Activated naive CD4-positive, alpha-beta T cell treated with anti-CD3 and anti-CD28 coated beads, Interleukin-2, amount 10 ng/mL, durations not matched to agents 7 days and 5 days (primary cell): Measurements from ENCODE around the gene GRB7.
A peak's percentile ranks its signal among the peaks of the same experiment; 100 is the strongest.
"Not testable (repeated sequence)": the region's sequence is repeated elsewhere in the genome, so short reads cannot be mapped to it uniquely, and the experiment has no call there.

Source experiments
- CTCF ChIA-PET: fragments of 350-600 bp; sonication (Branson Sonifier 250); formaldehyde crosslinking; loops from one replicate; lab custom pipeline; 2021; ENCODE audit warnings: antibody characterized with exemption; lab: Charles Lee
- DNase-seq: peaks from one replicate; pipeline ENCODE4 v3.0.0-alpha.2; 2020
- H3K27ac Mint-ChIP-seq: one replicate; pipeline ENCODE4 v1.8.0; 2021; ENCODE audit warnings: mild to moderate bottlenecking, moderate library complexity, mixed read lengths
- H3K27me3 Mint-ChIP-seq: one replicate; pipeline ENCODE4 v1.8.0; 2021; ENCODE audit warnings: mild to moderate bottlenecking, mixed read lengths
- H3K36me3 Mint-ChIP-seq: one replicate; pipeline ENCODE4 v1.8.0; 2021; ENCODE audit warnings: mixed read lengths
- H3K4me1 Mint-ChIP-seq: one replicate; pipeline ENCODE4 v1.8.0; 2021; ENCODE audit warnings: mixed read lengths
- H3K4me3 Mint-ChIP-seq: one replicate; pipeline ENCODE4 v1.8.0; 2021; ENCODE audit warnings: mild to moderate bottlenecking, moderate library complexity, mixed read lengths
- H3K9me3 Mint-ChIP-seq: one replicate; pipeline ENCODE4 v1.8.0; 2021; ENCODE audit warnings: mixed read lengths

Gene GRB7

DNA sequence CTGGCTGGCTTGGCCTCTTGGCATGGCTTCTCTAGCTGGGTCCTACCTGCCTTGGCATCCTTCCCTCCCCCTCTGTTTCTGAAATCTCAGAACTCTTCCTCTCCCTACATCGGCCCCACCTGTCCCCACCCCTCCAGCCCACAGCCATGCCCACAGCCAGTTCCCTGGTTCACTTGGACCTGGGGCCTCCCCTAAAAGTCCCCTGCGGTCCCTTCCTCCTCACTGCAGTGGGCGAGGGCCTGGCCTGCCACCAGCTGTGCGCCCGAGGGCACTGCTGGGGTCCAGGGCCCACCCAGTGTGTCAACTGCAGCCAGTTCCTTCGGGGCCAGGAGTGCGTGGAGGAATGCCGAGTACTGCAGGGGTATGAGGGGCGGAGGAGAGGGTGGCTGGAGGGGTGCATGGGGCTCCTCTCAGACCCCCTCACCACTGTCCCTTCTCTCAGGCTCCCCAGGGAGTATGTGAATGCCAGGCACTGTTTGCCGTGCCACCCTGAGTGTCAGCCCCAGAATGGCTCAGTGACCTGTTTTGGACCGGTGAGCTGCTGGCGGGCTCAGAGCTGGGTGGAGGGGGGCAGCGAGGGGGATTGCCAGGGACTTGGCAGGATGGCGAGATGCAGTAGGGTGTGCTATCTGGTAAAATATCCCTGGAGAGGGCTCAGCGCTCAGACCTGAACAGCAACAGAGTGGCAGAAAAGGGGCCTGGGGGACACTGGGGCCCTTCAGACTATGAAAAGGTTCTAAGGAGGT is 21.5 kb upstream of the GRB7 start:
- no peaks in the 10 kb centered on the region for H3K36me3 Mint-ChIP-seq
- peaks cover 40% of the 10 kb centered on the region for H3K27me3 Mint-ChIP-seq
- CTCF ChIA-PET = interaction anchor here (1.2 to 2.1 kb wide), 2 partner anchors 62 to 95 kb away, joined by 4 to 7 read pairs; no protein-coding TSS in a partner anchor
- DNase-seq = no peak
- no peaks in the 10 kb centered on the region for H3K9me3 Mint-ChIP-seq
- H3K4me3 Mint-ChIP-seq = no peak overlapping the region
- no peak overlapping the region for H3K27ac Mint-ChIP-seq
- no peaks in the 10 kb centered on the region for H3K4me1 Mint-ChIP-seq

DNA sequence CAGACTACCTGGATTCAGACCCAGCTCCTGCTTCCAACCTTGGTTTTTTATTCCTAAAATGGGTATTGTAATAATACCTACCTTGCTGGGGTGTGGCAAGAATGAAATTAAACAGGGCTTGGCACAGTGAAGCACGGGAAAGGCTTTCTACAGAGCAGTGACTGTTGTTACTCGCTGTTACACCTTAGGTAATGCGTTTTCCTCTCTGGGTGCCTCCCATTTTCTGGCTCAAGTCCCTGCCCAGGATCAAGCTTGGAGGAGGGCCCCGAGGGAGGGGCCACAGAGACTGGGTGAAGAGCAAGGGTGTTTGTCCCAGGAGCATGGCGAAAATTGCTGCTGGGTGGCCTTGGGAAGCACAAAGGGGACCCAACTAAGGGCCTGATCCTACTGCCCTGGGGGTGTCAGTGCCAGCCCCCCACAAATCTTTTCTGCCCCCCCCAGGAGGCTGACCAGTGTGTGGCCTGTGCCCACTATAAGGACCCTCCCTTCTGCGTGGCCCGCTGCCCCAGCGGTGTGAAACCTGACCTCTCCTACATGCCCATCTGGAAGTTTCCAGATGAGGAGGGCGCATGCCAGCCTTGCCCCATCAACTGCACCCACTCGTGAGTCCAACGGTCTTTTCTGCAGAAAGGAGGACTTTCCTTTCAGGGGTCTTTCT is 20.7 kb upstream of the GRB7 start:
- CTCF ChIA-PET = no interaction called here
- H3K9me3 Mint-ChIP-seq = no peaks in the 10 kb centered on the region
- peaks cover 40% of the 10 kb centered on the region for H3K27me3 Mint-ChIP-seq
- no peaks in the 10 kb centered on the region for H3K4me1 Mint-ChIP-seq
- no peak for DNase-seq
- no peak overlapping the region for H3K27ac Mint-ChIP-seq
- H3K36me3 Mint-ChIP-seq = no peaks in the 10 kb centered on the region
- no peak overlapping the region for H3K4me3 Mint-ChIP-seq

DNA sequence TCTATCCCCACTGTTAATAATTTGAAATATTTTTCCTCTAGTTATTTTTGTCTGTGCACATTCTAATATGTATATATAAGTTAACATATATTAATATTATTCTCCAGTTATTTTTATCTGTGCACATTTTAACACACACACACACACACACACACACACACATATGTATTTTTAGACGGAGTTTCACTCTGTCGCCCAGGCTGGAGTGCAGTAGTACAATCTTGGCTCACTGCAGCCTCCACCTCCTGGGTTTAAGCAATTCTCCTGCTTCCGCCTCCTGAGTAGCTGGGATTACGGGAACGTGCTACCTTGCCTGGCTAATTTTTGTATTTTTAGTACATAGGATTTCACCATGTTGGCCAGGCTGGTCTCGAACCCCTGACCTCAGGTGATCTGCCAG is 20.1 kb upstream of the GRB7 start:
- Mint-ChIP-seq H3K36me3 (no peaks in the 10 kb centered on the region), H3K9me3 (no peaks in the 10 kb centered on the region), H3K27me3 (peaks cover 40% of the 10 kb centered on the region), H3K4me1 (no peaks in the 10 kb centered on the region), H3K4me3 (no peak overlapping the region), H3K27ac (no peak overlapping the region)
- CTCF ChIA-PET = interaction anchor here (1.5 kb wide), 1 partner anchor 95 kb away, joined by 9 read pairs; no protein-coding TSS in a partner anchor
- DNase-seq = no peak

DNA sequence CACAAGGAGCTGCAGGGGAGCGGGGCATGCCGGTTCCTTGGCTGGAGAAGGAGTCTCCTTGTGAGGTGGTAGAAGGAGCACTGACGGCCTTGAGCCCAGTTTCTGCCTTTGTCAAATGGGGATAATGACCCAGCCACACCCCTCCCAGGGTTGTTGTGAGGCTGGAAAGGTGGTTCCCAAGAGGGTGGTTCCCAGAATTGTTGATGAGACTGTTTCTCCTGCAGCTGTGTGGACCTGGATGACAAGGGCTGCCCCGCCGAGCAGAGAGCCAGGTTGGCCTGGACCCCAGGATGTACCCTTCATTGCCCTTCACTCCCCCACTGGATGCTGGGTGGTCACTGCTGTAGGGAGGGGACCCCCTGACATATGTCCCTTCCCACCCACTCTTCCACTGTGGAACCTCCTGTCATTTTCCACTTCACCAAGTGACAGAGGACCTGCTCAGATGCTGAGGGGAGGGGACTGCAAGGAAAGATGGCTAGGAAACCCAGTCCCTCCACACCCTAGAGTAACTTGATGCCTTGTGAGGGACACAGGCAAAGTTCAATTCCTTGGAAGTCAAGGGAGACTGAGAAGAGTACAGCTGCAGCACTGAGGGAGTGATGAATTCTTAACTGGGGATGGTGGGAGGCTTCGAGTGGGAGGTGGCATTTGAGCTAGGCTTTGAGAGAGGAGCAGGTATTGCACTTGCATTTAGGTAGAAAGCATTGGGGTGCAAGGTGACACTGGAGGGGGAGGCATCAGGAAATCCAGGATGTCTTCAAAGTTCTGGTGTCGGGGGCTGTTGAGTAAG is 18.0 kb upstream of the GRB7 start:
- Mint-ChIP-seq H3K4me3 (no peak overlapping the region), H3K27me3 (peaks cover 40% of the 10 kb centered on the region), H3K4me1 (no peaks in the 10 kb centered on the region), H3K27ac (no peak overlapping the region), H3K36me3 (peaks cover under 1% of the 10 kb centered on the region), H3K9me3 (no peaks in the 10 kb centered on the region)
- no peak for DNase-seq
- CTCF ChIA-PET = interaction anchor here (1.0 to 1.9 kb wide), 2 partner anchors 31 to 74 kb away, joined by 3 to 6 read pairs; partner anchors contain the start of gene PGAP3

DNA sequence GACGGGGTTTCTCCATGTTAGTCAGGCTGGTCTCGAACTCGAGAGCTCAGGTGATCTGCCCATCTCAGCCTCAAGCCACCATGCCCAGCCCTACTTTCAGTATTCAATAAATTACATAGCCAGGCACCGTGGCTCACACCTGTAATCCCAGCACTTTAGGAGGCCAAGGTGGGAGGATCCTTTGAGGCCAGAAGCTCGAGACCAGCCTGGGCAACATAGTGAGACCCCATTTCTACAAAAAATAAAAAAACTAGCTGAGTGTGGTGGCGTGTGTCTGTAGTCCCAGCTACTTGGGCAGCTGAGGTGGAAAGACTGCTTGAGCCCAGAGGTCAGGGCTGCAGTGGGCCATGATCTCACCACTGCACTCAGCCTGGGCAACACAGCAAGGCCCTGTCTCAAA is 15.6 kb upstream of the GRB7 start:
- DNase-seq = no peak
- H3K9me3 Mint-ChIP-seq = no peaks in the 10 kb centered on the region
- H3K27ac Mint-ChIP-seq = no peak overlapping the region
- H3K4me3 Mint-ChIP-seq = no peak overlapping the region
- no peaks in the 10 kb centered on the region for H3K4me1 Mint-ChIP-seq
- H3K36me3 Mint-ChIP-seq = peaks cover 3% of the 10 kb centered on the region
- peaks cover 19% of the 10 kb centered on the region for H3K27me3 Mint-ChIP-seq
- CTCF ChIA-PET = interaction anchor here (1.4 kb wide), 1 partner anchor 53 kb away, joined by 3 read pairs; the partner anchor contains the start of gene PNMT

DNA sequence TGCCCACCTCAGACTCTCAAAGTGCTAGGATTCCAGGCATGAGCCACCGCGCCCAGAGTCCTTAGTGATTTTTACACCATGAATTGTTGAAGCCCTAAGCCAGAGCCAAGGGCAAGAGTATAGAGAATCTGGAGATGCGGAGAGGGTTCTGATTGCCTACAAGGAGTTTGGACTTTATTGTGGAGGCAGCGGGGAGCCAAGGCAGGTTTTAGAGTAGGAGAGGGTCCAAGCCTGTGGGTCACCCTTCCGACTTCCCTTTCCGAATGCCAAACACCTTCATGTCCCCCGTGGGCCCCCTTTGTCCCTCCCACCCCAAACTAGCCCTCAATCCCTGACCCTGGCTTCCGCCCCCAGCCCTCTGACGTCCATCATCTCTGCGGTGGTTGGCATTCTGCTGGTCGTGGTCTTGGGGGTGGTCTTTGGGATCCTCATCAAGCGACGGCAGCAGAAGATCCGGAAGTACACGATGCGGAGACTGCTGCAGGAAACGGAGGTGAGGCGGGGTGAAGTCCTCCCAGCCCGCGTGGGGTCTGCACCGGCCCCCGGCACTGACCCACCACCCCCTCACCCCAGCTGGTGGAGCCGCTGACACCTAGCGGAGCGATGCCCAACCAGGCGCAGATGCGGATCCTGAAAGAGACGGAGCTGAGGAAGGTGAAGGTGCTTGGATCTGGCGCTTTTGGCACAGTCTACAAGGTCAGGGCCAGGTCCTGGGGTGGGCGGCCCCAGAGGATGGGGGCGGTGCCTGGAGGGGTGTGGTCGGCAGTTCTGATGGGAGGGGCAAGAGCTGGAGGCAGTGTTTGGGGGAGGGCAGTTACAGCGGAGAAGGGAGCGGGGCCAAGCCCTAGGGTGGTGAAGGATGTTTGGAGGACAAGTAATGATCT is 14.5 kb upstream of the GRB7 start:
- no peak overlapping the region for H3K27ac Mint-ChIP-seq
- DNase-seq = peak; percentile 35
- H3K9me3 Mint-ChIP-seq = no peaks in the 10 kb centered on the region
- H3K4me3 Mint-ChIP-seq = no peak overlapping the region
- no peaks in the 10 kb centered on the region for H3K4me1 Mint-ChIP-seq
- peaks cover 4% of the 10 kb centered on the region for H3K36me3 Mint-ChIP-seq
- peaks cover 18% of the 10 kb centered on the region for H3K27me3 Mint-ChIP-seq
- CTCF ChIA-PET = interaction anchor here (0.6 to 1.4 kb wide), 2 partner anchors 27 to 54 kb away, joined by 3 read pairs; partner anchors contain the start of gene PNMT

DNA sequence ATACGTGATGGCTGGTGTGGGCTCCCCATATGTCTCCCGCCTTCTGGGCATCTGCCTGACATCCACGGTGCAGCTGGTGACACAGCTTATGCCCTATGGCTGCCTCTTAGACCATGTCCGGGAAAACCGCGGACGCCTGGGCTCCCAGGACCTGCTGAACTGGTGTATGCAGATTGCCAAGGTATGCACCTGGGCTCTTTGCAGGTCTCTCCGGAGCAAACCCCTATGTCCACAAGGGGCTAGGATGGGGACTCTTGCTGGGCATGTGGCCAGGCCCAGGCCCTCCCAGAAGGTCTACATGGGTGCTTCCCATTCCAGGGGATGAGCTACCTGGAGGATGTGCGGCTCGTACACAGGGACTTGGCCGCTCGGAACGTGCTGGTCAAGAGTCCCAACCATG is 13.0 kb upstream of the GRB7 start:
- DNase-seq = no peak
- no peak overlapping the region for H3K27ac Mint-ChIP-seq
- no peaks in the 10 kb centered on the region for H3K9me3 Mint-ChIP-seq
- H3K36me3 Mint-ChIP-seq = peaks cover 16% of the 10 kb centered on the region
- CTCF ChIA-PET = no interaction called here
- H3K27me3 Mint-ChIP-seq = peaks cover 9% of the 10 kb centered on the region
- no peak overlapping the region for H3K4me3 Mint-ChIP-seq
- H3K4me1 Mint-ChIP-seq = peaks cover 13% of the 10 kb centered on the region

DNA sequence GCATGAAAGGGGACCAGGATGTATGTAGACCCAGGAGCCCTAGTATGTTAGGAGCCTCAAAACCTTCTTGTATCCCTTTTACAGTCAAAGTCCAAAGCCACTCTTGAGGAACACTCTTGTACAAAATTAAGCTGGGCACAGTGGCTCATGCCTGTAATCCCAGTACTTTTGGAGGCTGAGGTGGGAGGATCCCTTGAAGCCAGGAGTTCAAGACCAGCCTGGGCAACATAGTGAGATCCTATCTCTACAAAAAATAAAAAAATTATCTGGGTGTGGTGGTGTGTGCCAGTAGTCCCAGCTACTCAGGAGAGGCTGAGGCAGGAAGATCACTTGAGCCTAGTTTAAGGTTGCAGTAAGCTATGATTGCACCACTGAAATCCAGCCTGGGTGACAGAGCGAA is 11.8 kb upstream of the GRB7 start:
- H3K27ac Mint-ChIP-seq, DNase-seq, H3K27me3 Mint-ChIP-seq, CTCF ChIA-PET, H3K9me3 Mint-ChIP-seq, H3K4me3 Mint-ChIP-seq: not testable (repeated sequence)
- Mint-ChIP-seq H3K4me1 (peaks cover 16% of the 10 kb centered on the region), H3K36me3 (peaks cover 16% of the 10 kb centered on the region)

DNA sequence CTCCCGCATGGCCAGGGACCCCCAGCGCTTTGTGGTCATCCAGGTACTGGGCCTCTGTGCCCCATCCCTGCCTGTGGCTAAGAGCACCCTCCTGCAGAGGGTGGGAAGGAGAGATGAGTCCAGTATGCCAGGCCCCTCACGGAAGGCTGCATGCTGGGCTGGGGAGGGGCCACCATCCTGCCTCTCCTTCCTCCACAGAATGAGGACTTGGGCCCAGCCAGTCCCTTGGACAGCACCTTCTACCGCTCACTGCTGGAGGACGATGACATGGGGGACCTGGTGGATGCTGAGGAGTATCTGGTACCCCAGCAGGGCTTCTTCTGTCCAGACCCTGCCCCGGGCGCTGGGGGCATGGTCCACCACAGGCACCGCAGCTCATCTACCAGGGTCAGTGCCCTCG is 11.1 kb upstream of the GRB7 start:
- peaks cover 16% of the 10 kb centered on the region for H3K36me3 Mint-ChIP-seq
- H3K4me1 Mint-ChIP-seq = peaks cover 20% of the 10 kb centered on the region
- CTCF ChIA-PET = no interaction called here
- peaks cover 3% of the 10 kb centered on the region for H3K27me3 Mint-ChIP-seq
- H3K4me3 Mint-ChIP-seq = no peak overlapping the region
- no peak overlapping the region for H3K27ac Mint-ChIP-seq
- H3K9me3 Mint-ChIP-seq = no peaks in the 10 kb centered on the region
- no peak for DNase-seq

DNA sequence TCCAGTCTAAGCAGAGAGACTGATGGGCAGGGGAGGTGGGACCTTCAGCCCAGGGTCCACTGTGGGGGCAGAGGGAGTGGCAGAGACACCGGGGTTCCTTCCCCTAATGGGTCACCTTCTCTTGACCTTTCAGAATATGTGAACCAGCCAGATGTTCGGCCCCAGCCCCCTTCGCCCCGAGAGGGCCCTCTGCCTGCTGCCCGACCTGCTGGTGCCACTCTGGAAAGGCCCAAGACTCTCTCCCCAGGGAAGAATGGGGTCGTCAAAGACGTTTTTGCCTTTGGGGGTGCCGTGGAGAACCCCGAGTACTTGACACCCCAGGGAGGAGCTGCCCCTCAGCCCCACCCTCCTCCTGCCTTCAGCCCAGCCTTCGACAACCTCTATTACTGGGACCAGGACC is 10.2 kb upstream of the GRB7 start:
- peaks cover 22% of the 10 kb centered on the region for H3K4me1 Mint-ChIP-seq
- H3K9me3 Mint-ChIP-seq = no peaks in the 10 kb centered on the region

DNA sequence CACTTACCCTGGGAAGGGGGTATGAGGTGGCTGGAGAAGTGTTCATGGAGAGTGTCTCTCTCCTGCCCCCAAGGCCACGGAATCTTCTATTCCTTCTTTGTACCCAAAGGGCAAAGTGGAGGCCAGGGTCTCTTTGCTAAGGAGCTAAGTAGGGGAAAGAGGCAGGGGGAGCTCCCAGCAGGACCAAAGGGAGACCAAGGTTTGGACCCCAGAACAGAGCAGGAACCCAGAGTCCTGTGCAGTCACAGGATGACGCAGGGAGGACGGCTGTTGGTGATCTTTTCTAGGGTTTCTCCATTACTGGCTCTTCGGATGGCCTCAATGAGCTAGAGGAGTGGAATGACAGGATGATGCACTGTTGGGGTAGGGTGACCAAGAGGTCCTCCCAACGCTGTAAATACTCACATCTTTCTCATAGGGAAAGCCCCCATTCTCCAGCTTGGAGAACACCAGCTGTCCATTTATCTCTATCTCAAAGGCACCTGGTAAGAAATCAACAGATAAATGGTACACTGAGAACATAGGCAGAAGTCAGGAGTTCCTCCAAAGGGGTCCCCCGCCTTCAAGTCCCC is 8.4 kb upstream of the GRB7 start:
- no peak for DNase-seq
- CTCF ChIA-PET = interaction anchor here (0.9 to 5.1 kb wide), 10 partner anchors 11 to 143 kb away, joined by 3 to 30 read pairs (median 4); partner anchors contain the start of gene IKZF3
- Mint-ChIP-seq H3K36me3 (peaks cover 16% of the 10 kb centered on the region), H3K4me1 (peaks cover 23% of the 10 kb centered on the region), H3K27me3 (peaks cover 17% of the 10 kb centered on the region), H3K4me3 (peak overlapping the region; percentile 91), H3K9me3 (no peaks in the 10 kb centered on the region), H3K27ac (peak overlapping the region; percentile 91)

More for the DNA sequence above, 10.2 kb upstream of the GRB7 start:
- H3K27ac Mint-ChIP-seq = no peak overlapping the region
- DNase-seq = no peak
- CTCF ChIA-PET = no interaction called here
- H3K27me3 Mint-ChIP-seq = peaks cover 8% of the 10 kb centered on the region
- H3K4me3 Mint-ChIP-seq = no peak overlapping the region
- H3K36me3 Mint-ChIP-seq = peaks cover 16% of the 10 kb centered on the region

DNA sequence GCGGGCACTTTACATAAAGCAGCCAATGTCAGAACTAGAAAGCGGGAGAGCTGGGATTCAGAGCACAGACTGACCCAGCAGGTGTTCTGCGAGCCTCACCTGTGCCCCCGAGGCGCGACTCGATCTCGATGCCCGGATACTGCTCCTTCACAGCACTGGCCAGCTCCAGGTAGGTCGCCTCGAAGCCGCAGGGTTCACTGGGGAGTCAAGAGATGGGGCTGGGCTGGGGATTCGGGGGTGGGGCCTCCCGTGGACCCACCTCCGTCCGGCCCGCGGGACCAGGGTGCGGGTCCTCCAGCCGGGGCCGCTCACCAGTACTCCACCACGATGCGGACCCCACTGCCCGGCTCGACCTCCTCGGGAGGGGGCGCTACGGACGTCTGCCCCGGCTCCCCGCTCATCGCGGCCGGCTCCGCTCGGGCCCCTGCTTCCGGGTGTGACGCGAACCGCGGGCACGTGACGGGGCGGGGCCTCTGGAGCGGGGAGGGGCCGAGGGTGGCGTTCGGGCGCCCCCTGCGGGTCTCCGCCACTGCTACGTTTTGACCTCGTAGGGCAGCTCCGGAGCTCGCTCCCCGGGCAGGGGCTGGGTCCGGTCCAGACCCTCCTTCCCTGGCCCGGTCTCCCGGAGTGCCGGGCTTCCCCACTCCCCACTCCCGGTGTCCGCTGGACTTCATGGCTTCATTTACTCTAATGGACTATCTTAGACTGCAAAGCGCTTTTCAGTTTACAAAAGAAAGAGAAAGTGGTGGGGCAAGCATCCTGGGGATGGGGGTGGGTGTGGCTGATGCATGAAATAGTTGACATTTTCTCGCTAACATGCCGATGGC is 7.4 kb upstream of the GRB7 start, which contains the start of gene MIEN1:
MIEN1 (minus strand) TSS at position 438 of the 827 bp plus-strand sequence; CDS start at position 401, 37 bp downstream.
- peak; percentile 94 for DNase-seq
- peaks cover 23% of the 10 kb centered on the region for H3K4me1 Mint-ChIP-seq
- H3K27me3 Mint-ChIP-seq = peaks cover 25% of the 10 kb centered on the region
- peaks cover 13% of the 10 kb centered on the region for H3K36me3 Mint-ChIP-seq
- peak within 1 kb of the TSS; percentile 91 for H3K27ac Mint-ChIP-seq
- CTCF ChIA-PET = interaction anchor here (0.6 to 5.1 kb wide), 13 partner anchors 12 to 250 kb away, joined by 3 to 30 read pairs (median 4); partner anchors contain the start of gene IKZF3
- peak within 1 kb of the TSS; percentile 91 for H3K4me3 Mint-ChIP-seq
- no peaks in the 10 kb centered on the region for H3K9me3 Mint-ChIP-seq
